Cerebellar cortex (tissue), 1 donor: ENCODE results near the gene POF1B.

Source experiments
- DNase-seq: peaks from one replicate; pipeline ENCODE4 v3.0.0-alpha.2; 2015; ENCODE audit warnings: low spot score

Gene POF1B

GRCh38 chrX:85243761-85244449 is 135.6 kb downstream of the POF1B start, which contains the start of the genes SATL1 and ZNF711:
SATL1 (minus strand) TSS chrX:85243779; CDS start chrX:85108968, 134,811 bp downstream.
ZNF711 (plus strand) TSS chrX:85243991; CDS start chrX:85247573, 3,582 bp downstream.
- peak; percentile 42 for DNase-seq

DNA sequence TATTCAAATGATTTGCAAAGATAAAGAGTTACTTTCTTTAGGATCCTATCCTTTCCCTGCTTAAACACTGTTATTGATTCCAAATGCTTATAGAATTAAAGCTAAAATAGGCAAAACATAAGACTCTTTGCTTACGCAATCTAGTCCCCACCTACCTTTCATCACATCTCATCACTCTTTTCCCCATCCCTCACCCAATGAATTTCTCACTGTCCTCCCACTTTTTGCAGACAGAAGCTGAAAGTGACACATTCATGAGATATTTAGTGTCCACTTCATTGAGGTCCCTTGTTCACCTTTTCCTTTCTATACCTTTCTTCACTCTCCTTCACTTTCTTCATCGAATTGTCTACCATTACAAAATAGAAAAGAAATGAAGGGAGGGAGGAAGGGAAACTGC is 136.3 kb downstream of the POF1B start:
- peak; percentile 41 for DNase-seq
